EL (cell line): ENCODE measurements around the gene CC2D2B.
A peak's percentile ranks its signal among the peaks of the same experiment; 100 is the strongest.
"Not testable (repeated sequence)": the region's sequence is repeated elsewhere in the genome, so short reads cannot be mapped to it uniquely, and the experiment has no call there.

Source experiments
- DNase-seq: peaks from one replicate; pipeline ENCODE4 v3.0.0-alpha.2; 2016

Gene CC2D2B

GRCh38 chr10:95906677-95907455 is 909 bp upstream of the CC2D2B start:
- peak; percentile 62 for DNase-seq

DNA sequence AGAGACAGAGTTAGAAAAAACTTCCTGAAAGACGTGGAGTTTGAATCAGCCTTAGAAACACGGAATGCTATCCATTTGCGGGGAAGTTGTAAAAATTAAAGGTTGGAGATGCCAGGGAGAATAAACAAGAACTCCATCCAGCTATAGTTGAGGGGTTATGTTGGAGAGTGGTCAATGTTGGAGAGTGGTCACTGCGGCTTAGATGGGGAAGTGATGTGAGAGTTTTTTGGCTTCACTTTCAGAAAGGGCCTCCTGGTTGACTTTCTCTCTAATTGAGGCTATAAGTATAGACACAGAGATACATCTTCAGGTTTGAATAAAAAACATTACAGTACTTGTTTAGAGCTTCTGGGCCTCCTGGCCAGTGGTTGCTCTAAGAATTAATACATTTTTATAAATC is 675 bp downstream of the CC2D2B start:
- no peak for DNase-seq

DNA sequence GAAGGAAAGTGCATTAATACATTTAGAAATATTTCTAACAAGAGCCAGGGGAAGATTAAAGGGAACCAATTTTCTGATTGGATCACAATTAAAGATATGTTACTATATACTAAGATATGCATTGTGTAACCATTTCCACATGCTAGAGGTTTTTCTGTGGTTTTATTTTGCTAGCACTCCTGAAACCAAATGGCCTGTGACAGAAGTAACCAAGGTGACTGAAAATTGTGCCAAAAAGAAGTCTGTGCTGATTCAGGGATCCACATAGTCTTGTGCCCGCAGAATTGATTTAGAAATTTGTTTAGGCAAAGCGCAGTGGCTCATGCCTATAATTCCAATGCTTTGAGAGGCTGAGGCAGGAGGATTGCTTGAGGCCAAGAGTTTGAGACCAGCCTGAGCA is 1.8 kb downstream of the CC2D2B start:
- DNase-seq = no peak

- not testable (repeated sequence) for DNase-seq
Measured at GRCh38 chr10:95916039-95916438, 8.3 kb downstream of the CC2D2B start.

- DNase-seq = no peak
Measured at GRCh38 chr10:95920798-95921426, 13.1 kb downstream of the CC2D2B start.

- no peak for DNase-seq
Measured at GRCh38 chr10:95925033-95925432, 17.3 kb downstream of the CC2D2B start.

DNA sequence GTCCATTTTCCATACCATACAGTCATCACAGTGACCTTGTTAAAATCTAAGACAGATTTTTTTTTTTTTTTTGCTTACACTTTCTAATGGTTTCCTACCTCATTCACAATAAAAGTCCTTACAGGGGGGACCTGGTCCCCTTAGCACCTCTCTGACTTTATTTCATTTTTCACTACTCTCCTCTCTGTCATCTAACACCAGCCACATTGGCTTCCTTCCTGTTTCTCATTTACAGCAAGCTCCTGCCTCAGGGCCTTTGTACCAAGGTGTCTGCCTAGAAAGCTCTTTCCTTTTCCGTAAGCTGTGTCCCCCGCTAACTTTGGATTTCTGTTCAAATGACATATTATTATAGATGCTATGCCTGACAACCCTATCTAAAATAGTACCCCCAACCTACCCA is 27.7 kb downstream of the CC2D2B start:
- DNase-seq = no peak

DNA sequence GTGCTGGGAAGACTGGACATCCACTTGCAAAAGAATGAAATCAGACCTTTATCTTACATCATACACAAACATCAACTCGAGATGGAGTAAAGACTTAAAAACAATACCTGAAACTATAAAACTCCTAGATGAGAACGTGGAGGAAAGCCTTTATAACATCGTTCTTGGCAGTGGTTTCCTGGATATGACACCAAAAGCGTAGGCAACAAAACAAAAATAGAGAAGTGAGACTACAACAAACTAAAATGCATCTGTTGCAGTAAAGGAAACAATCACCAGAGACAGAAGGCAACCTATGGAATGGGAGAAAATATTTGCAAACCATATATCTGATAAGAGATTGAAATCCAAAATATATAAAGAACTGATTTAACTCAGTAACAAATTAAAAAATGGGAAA is 33.3 kb downstream of the CC2D2B start:
- no peak for DNase-seq

DNA sequence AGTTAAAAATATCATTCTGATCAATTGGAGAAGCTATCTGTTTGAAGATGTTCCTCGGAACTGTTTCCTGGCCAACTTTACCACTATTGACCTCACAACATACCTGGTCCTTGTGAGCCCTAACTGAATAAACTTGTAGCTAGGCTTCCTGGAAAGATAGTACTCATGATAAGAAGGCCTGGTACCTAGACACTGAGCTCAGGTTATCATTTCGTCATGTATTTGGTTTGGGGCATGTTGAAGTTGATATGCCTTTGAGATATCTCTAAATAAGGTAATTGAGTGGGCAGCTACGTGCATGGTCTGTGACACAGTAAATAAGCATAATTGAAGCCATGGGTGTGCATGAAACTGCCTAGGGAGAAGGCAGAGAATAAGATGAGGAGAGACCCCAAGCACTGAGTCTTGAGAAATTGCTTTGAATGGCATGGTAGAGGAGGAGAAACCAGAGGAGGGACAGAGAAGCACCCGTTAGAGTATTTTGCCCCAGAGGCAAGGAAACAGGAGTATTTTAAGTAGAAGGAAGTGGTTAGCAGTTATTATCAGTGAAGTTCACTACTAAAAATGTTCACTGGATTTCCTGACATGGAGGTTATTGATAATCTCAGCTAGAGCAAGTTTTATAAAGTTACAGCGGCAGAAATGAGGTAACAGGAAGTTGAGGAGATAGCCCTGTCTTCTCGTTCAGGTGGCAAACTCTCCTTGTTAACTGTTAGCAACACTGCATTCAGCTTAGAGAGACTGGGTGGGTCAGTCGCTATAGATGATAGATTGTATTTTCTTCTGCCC is 55.6 kb downstream of the CC2D2B start:
- DNase-seq = no peak

- DNase-seq = no peak
Measured at GRCh38 chr10:95963991-95964389, 56.2 kb downstream of the CC2D2B start.

GRCh38 chr10:95964756-95965155 is 57.0 kb downstream of the CC2D2B start:
- DNase-seq = no peak

DNA sequence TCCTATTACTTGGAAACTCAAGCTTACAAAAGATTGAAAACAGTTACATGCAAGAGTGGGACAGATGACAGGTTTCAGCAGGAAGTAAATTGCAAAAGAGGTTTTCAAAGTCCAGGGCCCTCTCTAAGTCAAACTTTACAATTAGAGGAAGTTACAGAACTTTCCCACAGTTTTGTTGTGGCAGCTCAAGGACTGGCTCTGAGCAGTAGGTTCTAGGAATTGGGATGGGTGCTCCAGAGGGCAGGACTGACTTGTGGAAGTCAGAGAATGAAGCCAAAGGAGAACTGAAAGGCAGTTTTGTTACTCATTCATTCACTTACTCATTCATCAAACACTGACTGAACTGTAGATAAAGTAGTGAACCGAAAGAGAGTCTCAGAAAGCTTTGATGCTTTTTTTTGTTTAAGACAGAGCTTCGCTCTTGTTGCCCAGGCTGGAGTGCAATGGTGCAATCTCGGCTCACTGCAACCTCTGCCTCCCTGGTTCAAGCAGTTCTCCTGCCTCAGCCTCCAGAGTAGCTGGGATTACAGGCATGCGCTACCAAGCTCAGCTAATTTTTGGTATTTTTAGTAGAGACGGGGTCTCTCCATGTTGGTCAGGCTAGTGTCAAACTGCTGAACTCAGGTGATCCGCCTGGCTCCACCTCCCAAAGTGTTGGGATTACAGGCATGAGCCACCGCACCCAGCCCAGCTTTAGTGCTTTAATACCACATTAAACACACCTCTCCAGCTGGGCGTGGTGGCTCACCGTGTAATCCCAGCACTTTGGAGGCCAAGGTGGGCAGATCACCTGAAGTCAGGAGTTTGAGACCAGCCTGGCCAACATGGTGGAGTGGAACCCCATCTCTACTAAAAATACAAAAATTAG is 68.8 kb downstream of the CC2D2B start:
- DNase-seq = no peak

GRCh38 chr10:95982200-95982599 is 74.4 kb downstream of the CC2D2B start:
- DNase-seq = no peak

- no peak for DNase-seq
Measured at GRCh38 chr10:95987685-95988426, 80.1 kb downstream of the CC2D2B start.

DNA sequence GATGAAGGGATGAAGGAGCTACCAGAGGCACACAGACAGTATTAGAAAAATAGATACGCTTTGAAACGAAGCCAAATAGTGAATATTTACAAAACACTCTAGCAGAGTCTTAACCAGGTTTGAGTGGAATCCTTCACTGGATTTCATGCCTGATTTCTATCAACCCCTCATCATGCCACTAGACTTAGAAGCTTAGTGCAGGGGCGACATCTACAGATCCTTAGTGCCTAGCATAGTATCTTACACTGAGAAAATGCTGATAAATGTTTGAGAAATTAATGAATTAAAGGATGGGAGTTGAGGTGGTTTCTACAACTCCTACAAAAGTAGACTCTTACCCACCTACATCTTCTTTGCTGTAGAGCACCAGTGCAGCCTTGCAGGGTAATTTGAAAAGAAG is 80.9 kb downstream of the CC2D2B start:
- no peak for DNase-seq

DNA sequence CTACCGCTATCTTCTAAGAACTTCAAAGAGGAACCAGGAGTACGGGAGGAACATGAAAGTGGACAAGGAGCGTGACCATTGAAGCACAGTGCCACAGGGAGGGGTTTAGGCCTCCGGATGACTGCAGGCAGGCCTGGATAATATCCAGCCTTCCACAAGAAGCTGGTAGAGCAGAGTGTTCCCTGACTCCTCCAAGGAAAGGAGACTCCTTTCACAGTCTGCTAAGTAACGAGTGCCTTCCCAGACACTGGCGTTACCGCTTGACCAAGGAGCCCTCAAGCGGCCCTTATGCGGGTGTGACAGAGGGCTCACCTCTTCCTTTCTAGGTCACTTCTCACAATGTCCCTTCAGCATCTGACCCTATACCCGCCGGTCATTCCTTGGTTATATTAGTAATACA is 86.6 kb downstream of the CC2D2B start:
- not testable (repeated sequence) for DNase-seq

- no peak for DNase-seq
Measured at GRCh38 chr10:95998255-95998784, 90.5 kb downstream of the CC2D2B start.

GRCh38 chr10:96013956-96014355 is 106.2 kb downstream of the CC2D2B start:
- DNase-seq = no peak

DNA sequence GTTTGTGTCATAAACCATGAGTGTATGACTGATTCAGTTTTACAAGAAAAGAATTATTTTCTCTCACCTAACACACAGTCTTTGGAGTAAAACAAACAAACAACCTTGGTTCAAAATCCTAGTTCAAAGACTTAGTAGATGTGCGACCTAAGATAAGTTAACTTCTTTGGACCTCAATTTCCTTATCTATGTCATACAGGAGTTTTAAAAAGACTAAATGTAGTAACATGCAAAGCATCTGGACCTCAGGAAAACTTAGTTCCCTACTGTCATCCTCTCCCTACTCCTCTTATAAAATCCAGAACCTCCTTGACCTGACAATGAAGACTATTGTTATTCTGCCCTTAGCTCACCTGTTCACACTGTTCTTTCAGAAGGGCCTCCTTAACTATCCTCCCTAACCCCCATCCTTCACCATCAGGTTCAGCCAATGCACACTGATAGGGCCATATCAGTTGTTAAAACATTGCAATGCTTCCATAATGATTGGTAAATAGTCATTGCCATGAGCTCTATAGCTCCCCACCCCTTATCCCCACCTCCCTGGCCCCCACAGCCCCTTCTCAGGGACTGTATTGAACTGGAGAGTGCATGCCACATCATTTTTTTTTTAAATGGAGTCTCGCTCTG is 106.8 kb downstream of the CC2D2B start:
- no peak for DNase-seq

DNA sequence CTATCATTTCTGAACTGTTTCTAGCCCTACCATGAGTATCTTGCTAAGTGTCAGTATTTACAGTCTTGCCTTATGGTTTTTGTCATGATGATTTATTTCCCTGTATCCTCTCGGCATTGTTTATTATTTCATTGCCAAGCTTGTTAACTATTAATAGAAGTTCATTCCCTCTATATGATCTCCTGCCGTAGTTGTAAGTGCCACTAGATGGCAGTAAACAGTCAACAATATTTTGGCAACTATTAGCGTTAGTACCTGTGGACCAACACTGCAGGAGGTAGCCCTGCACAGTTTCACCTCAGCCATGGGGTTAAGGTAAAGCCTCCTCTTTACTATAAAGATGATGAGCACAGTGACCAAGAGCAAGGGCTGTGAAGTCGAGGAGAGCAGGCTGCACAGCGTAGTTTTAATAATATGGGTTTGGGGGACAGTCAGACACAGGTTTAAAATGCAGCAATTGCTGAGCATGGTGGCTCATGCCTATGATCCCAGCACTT is 109.5 kb downstream of the CC2D2B start:
- DNase-seq = peak; percentile 50

GRCh38 chr10:96021332-96021731 is 113.6 kb downstream of the CC2D2B start:
- DNase-seq = no peak
